A549 treated with CpdA at 1 μM for 4 hours (cell line): Measurements from ENCODE around the gene KANSL1. TPM values are rescaled to one million over a fixed set of nuclear protein-coding genes. Genes with fewer than 3 reads are reported as not detected.

Experiments
- total RNA-seq: library from RNA; stranded (reverse); fragments of 200-300 nt; extraction: Qiagen RNA extraction; gene quantifications from 5 replicates; pipeline ENCODE4 v1.2.3, GENCODE V29; 2022; ENCODE audit warnings: low read depth

KANSL1 gene, protein sequence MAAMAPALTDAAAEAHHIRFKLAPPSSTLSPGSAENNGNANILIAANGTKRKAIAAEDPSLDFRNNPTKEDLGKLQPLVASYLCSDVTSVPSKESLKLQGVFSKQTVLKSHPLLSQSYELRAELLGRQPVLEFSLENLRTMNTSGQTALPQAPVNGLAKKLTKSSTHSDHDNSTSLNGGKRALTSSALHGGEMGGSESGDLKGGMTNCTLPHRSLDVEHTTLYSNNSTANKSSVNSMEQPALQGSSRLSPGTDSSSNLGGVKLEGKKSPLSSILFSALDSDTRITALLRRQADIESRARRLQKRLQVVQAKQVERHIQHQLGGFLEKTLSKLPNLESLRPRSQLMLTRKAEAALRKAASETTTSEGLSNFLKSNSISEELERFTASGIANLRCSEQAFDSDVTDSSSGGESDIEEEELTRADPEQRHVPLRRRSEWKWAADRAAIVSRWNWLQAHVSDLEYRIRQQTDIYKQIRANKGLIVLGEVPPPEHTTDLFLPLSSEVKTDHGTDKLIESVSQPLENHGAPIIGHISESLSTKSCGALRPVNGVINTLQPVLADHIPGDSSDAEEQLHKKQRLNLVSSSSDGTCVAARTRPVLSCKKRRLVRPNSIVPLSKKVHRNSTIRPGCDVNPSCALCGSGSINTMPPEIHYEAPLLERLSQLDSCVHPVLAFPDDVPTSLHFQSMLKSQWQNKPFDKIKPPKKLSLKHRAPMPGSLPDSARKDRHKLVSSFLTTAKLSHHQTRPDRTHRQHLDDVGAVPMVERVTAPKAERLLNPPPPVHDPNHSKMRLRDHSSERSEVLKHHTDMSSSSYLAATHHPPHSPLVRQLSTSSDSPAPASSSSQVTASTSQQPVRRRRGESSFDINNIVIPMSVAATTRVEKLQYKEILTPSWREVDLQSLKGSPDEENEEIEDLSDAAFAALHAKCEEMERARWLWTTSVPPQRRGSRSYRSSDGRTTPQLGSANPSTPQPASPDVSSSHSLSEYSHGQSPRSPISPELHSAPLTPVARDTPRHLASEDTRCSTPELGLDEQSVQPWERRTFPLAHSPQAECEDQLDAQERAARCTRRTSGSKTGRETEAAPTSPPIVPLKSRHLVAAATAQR (N-terminal part only)
- 22.2 to 26.5 TPM (median 23.3 TPM) in 5 replicates for total RNA-seq

DNA sequence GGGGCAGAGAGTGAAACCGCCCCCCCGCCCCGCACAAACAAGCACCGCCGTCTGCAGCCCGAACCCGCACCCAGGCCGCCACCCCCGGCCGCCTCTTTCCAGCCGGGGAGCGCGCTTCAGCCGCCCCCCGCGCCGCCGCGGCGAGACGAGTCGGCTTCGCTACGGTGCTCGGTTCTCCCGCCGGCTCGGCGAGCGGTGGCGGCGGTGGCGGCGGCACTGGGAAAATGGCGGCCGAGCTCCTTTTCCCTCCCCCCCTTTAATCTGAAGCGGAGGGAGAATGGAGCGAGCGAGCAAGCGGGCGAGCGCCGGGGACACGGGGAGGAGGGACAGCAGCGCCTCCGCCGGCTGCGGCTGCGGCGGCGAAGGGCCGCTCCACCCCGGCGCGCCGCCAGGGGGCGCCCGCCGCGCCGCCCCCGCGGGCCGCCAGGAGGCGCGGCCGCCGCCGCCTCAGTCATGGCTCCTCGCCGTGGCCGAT lies at the start of gene KANSL1:
TSS of gene KANSL1 (minus strand) at position 279 of the 475 bp plus-strand sequence. CDS start 21,286 bp downstream, outside the sequence.

GRCh38 chr17:45998987-45999899 lies 194.0 kb downstream of the KANSL1 start, which contains the start of gene STH:
TSS of gene STH (plus strand) at chr17:45999250. CDS start at chr17:45999280, 30 bp downstream.

Other genes starting within 250 kb of the KANSL1 start
- not detected in 5 replicates for gene STH, start 194.2 kb downstream of the KANSL1 start, total RNA-seq
- gene LRRC37A, start 101.7 kb upstream of the KANSL1 start, total RNA-seq = 0.42 to 1.1 TPM (median 0.75 TPM) in 5 replicates
- gene ARL17B, start 168.3 kb upstream of the KANSL1 start, total RNA-seq = 4.8 to 7.8 TPM (median 7.0 TPM) in 5 replicates